Sigmoid colon (tissue), 7 donors: ENCODE results near the gene AHR. TPM values are rescaled to one million over a fixed set of nuclear protein-coding genes. Genes with fewer than 3 reads are reported as not detected.

Source experiments
- DNase-seq: peaks from one replicate; pipeline ENCODE4 v3.0.0-alpha.2; 2019
- H3K27ac ChIP-seq, 4 donors: fragments of 200-600 bp; sonication (generic); one replicate each; pipeline ENCODE4 v1.5.1; 2016 to 2019; ENCODE audit warnings: mild to moderate bottlenecking in 1 of 4
- H3K27me3 ChIP-seq, 3 donors: fragments of 200-600 bp; sonication (generic); one replicate each; pipeline ENCODE4 v1.5.1; 2019; ENCODE audit warnings: mild to moderate bottlenecking in 1 of 3
- H3K36me3 ChIP-seq, 4 donors: fragments of 200-600 bp; sonication (generic); one replicate each; pipeline ENCODE4 v1.5.1; 2016 to 2019
- H3K4me1 ChIP-seq, 4 donors: fragments of 200-600 bp; sonication (generic); one replicate each; pipeline ENCODE4 v1.5.1; 2017 to 2019
- H3K4me3 ChIP-seq, 4 donors: fragments of 200-600 bp; sonication (generic); one replicate each; pipeline ENCODE4 v1.5.1; 2017 to 2019; ENCODE audit warnings: mild to moderate bottlenecking in 2 of 4, moderate library complexity in 1 of 4
- H3K9me3 ChIP-seq, 4 donors: fragments of 200-600 bp in 3 of 4; sonication (generic) in 3 of 4; one replicate each; pipeline versions ENCODE4 v1.5.1 to v1.6.1; 2013 to 2019
- CTCF ChIP-seq, 4 experiments: fragments of 450-650 bp in 3 of 4; fragments of 200-600 bp in 1 of 4; IDR thresholded peaks; one replicate each; pipeline ENCODE4 v1.5.1; 2016 to 2019; ENCODE audit warnings: antibody characterized with exemption in 4 of 4, mild to moderate bottlenecking in 3 of 4, moderate library complexity in 2 of 4
- EP300 ChIP-seq, 4 donors: sonication (generic); formaldehyde crosslinking; IDR thresholded peaks; one replicate each; pipeline ENCODE4 v1.6.1; 2017; ENCODE audit warnings: antibody characterized with exemption in 4 of 4
- POLR2A ChIP-seq, 2 donors: fragments of 450-650 bp; IDR thresholded peaks; one replicate each; pipeline ENCODE4 v1.6.1; 2016; ENCODE audit warnings: antibody characterized with exemption in 2 of 2, mild to moderate bottlenecking in 2 of 2, moderate library complexity in 2 of 2
- POLR2AphosphoS5 ChIP-seq, 4 donors: sonication (generic); formaldehyde crosslinking; IDR thresholded peaks; one replicate each; pipeline ENCODE4 v1.6.1; 2017; ENCODE audit warnings: antibody characterized with exemption in 4 of 4
- WGBS, 2 donors: extraction: QIAGEN DNeasy Blood & Tissue Kit; methylation state at CpG; one replicate each; pipeline ENCODE4 v1.1.7; 2013; 5-methylcytosine and 5-hydroxymethylcytosine counted together
- intact Hi-C: fragments of 100-400 bp; cut with DNase I; formaldehyde crosslinking; loops from one replicate; pipeline ENCODE4 v1.15.1; 2023
- polyA plus RNA-seq, 3 donors: library from polyadenylated mRNA; stranded (reverse); fragments of 200-250 nt; gene quantifications; one replicate each; pipeline ENCODE4 v1.2.3, GENCODE V29; 2013
- total RNA-seq, 4 donors: library from RNA; depleted of rRNA; stranded (reverse); fragments of >200 nt; gene quantifications; one replicate each; pipeline ENCODE4 v1.1.0, GENCODE V29; 2016
- donor health status: healthy with polysubstance abuse.
- donor health status: Bipolar disorder and iron deficiency.
- donor health status: healthy.

The AHR gene
- total and polyA plus RNA-seq, 7 donors = 9.0 to 76.0 (median 41.8) TPM

- WGBS, 2 donors = 83 to 87% methylated on average over 6 of the region's 6 CpGs
- no peak for DNase-seq
- Histone ChIP-seq H3K4me1 (peaks cover 0 to 68% (median 51%) of the 10 kb centered on the region in 4 donors), H3K4me3 (no peak overlapping the region), H3K9me3 (no peaks in the 10 kb centered on the region), H3K27me3 (no peaks in the 10 kb centered on the region), H3K36me3 (peaks cover 0 to 5% (median 0%) of the 10 kb centered on the region in 4 donors), H3K27ac (peak overlapping the region; percentile 48 to 74 (median 64))
- TF ChIP-seq CTCF (IDR thresholded peaks at IDR 0.05) (no peak), POLR2AphosphoS5 (IDR thresholded peaks at IDR 0.05) (no peak), POLR2A (IDR thresholded peaks at IDR 0.05) (no peak)
- intact Hi-C loops = loop anchor here (10.0 kb wide), 1 partner anchor 211 kb away; no protein-coding TSS in a partner anchor
These were observed 7.1 kb downstream of the AHR start for GRCh38 chr7:17305387-17306171.

DNA sequence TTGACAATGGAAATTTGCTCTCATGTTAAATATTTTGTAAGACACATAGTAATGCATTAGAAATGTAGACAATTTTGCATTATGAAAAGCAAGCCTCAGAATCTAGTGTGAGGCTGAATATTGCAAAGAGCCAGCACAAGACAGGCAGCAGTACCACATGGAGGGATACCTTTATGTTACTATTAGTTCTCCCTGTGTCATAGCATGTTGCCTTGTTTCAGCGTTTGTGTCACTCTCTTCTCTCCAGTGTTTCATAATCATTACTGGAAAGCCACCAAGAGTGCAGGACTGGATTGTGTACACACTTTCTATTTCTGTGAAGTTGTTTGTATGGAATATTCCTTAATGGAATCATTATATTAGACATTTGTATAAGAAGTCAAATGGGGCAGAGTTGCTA is 8.5 kb downstream of the AHR start:
- Histone ChIP-seq H3K4me3 (no peak overlapping the region), H3K27ac (peak overlapping the region; percentile 45 to 74 (median 64)), H3K4me1 (peaks cover 0 to 55% (median 45%) of the 10 kb centered on the region in 4 donors), H3K36me3 (peaks cover 0 to 20% (median 0%) of the 10 kb centered on the region in 4 donors), H3K9me3 (no peaks in the 10 kb centered on the region), H3K27me3 (no peaks in the 10 kb centered on the region)
- intact Hi-C loops = loop anchor here (10.0 kb wide), 1 partner anchor 212 kb away; no protein-coding TSS in a partner anchor
- WGBS, 2 donors = 26 to 42% methylated on average over 1 of the region's 1 CpG
- DNase-seq = no peak
- TF ChIP-seq CTCF (IDR thresholded peaks at IDR 0.05) = no peak
- no peak for TF ChIP-seq EP300 (IDR thresholded peaks at IDR 0.05)
- TF ChIP-seq POLR2A (IDR thresholded peaks at IDR 0.05) = no peak
- no peak for TF ChIP-seq POLR2AphosphoS5 (IDR thresholded peaks at IDR 0.05)

DNA sequence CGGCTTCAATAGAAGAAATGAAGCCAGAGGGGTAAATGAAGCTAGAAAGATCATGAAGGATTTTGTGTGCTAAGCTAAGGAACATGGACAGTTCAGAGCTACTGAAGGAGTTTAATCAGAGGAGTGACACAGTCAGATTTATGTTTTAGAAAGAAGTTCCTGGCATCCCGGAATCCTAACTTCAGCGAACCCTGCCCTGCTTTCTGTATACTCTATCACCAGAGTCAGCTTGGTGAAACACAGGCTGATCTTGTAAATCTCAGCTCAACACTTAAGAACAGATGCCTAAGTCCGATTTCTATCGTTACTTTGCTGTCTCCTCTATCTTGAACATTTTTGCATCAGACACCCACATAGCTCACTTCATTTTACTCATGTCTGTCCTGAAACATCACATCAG is 9.1 kb downstream of the AHR start:
- intact Hi-C loops = loop anchor here (10.0 kb wide), 1 partner anchor 213 kb away; no protein-coding TSS in a partner anchor
- WGBS, 2 donors = 71 to 75% methylated on average over 5 of the region's 5 CpGs
- Histone ChIP-seq H3K9me3 (no peaks in the 10 kb centered on the region), H3K4me1 (peaks cover 0 to 52% (median 44%) of the 10 kb centered on the region in 4 donors), H3K36me3 (peaks cover 0 to 24% (median 0%) of the 10 kb centered on the region in 4 donors), H3K27ac (peak overlapping the region; percentile 45 to 74 (median 64)), H3K27me3 (no peaks in the 10 kb centered on the region), H3K4me3 (peak overlapping the region in 1 of 4 donors; percentile 21)
- no peak for DNase-seq
- TF ChIP-seq POLR2AphosphoS5 (IDR thresholded peaks at IDR 0.05) (no peak), CTCF (IDR thresholded peaks at IDR 0.05) (no peak), POLR2A (IDR thresholded peaks at IDR 0.05) (no peak), EP300 (IDR thresholded peaks at IDR 0.05) (no peak)

- peaks cover 0 to 50% (median 43%) of the 10 kb centered on the region in 4 donors for H3K4me1 ChIP-seq
- H3K4me3 ChIP-seq = peak overlapping the region in 1 of 4 donors; percentile 21
- no peaks in the 10 kb centered on the region for H3K9me3 ChIP-seq
- intact Hi-C loops = loop anchor here (10.0 kb wide), 1 partner anchor 213 kb away; no protein-coding TSS in a partner anchor
- H3K27me3 ChIP-seq = no peaks in the 10 kb centered on the region
- DNase-seq = no peak
- WGBS, 2 donors = 69 to 74% methylated on average over 2 of the region's 2 CpGs
- H3K27ac ChIP-seq = peak overlapping the region; percentile 45 to 74 (median 64)
- no peak for TF ChIP-seq EP300 (IDR thresholded peaks at IDR 0.05)
- no peak for TF ChIP-seq CTCF (IDR thresholded peaks at IDR 0.05)
- no peak for TF ChIP-seq POLR2A (IDR thresholded peaks at IDR 0.05)
- TF ChIP-seq POLR2AphosphoS5 (IDR thresholded peaks at IDR 0.05) = no peak
- peaks cover 0 to 24% (median 0%) of the 10 kb centered on the region in 4 donors for H3K36me3 ChIP-seq
These were observed 9.7 kb downstream of the AHR start for GRCh38 chr7:17307969-17308648.
